ENCODE data around the gene TRAK1. TPM values are rescaled to one million over a fixed set of nuclear protein-coding genes. Genes with fewer than 3 reads are reported as not detected.

Gene TRAK1
- total RNA-seq, 1 donor from 2014 or later, result 36.8 TPM

- peaks cover 0 to 43% of the 10 kb centered on the region in 2 donors for H3K36me3 ChIP-seq
- no peak for DNase-seq (ENCODE audit: extremely low spot score in 2 of 2)
- TF ChIP-seq, protein P1, sequence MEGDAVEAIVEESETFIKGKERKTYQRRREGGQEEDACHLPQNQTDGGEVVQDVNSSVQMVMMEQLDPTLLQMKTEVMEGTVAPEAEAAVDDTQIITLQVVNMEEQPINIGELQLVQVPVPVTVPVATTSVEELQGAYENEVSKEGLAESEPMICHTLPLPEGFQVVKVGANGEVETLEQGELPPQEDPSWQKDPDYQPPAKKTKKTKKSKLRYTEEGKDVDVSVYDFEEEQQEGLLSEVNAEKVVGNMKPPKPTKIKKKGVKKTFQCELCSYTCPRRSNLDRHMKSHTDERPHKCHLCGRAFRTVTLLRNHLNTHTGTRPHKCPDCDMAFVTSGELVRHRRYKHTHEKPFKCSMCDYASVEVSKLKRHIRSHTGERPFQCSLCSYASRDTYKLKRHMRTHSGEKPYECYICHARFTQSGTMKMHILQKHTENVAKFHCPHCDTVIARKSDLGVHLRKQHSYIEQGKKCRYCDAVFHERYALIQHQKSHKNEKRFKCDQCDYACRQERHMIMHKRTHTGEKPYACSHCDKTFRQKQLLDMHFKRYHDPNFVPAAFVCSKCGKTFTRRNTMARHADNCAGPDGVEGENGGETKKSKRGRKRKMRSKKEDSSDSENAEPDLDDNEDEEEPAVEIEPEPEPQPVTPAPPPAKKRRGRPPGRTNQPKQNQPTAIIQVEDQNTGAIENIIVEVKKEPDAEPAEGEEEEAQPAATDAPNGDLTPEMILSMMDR (IDR thresholded peaks at IDR 0.05), result peak; percentile 34 to 62 (median 59)
- TF ChIP-seq POLR2AphosphoS5 (IDR thresholded peaks at IDR 0.05; ENCODE audit: insufficient read depth in 1 of 2, low read depth in 1 of 2) (no peak), POLR2A (IDR thresholded peaks at IDR 0.05) (no peak)
- intact Hi-C loops (cut with DNase I), result no loop called here
- H3K4me3 ChIP-seq, result no peak overlapping the region
- no peaks in the 10 kb centered on the region for H3K27me3 ChIP-seq
- H3K4me1 ChIP-seq, result no peaks in the 10 kb centered on the region
- no peak overlapping the region for H3K27ac ChIP-seq
- H3K9me3 ChIP-seq, result no peaks in the 10 kb centered on the region
Measured at GRCh38 chr3:42190701-42191442, 99.7 kb downstream of the TRAK1 start.

- Histone ChIP-seq H3K4me1 (no peaks in the 10 kb centered on the region), H3K27ac (no peak overlapping the region), H3K4me3 (no peak overlapping the region), H3K27me3 (no peaks in the 10 kb centered on the region), H3K9me3 (no peaks in the 10 kb centered on the region), H3K36me3 (peaks cover 0 to 45% of the 10 kb centered on the region in 2 donors)
- TF ChIP-seq, protein P1 (IDR thresholded peaks at IDR 0.05), result no peak
- TF ChIP-seq POLR2AphosphoS5 (IDR thresholded peaks at IDR 0.05; ENCODE audit: insufficient read depth in 1 of 2, low read depth in 1 of 2), result no peak
- TF ChIP-seq POLR2A (IDR thresholded peaks at IDR 0.05), result no peak
- no peak for DNase-seq (ENCODE audit: extremely low spot score in 2 of 2)
- intact Hi-C loops (cut with DNase I), result no loop called here
Measured at GRCh38 chr3:42191443-42191747, 100.2 kb downstream of the TRAK1 start.

- Histone ChIP-seq H3K4me1 (no peaks in the 10 kb centered on the region), H3K27me3 (no peaks in the 10 kb centered on the region), H3K9me3 (no peaks in the 10 kb centered on the region), H3K36me3 (peaks cover 0 to 50% of the 10 kb centered on the region in 2 donors), H3K4me3 (no peak overlapping the region), H3K27ac (no peak overlapping the region)
- TF ChIP-seq POLR2A (IDR thresholded peaks at IDR 0.05) (no peak), POLR2AphosphoS5 (IDR thresholded peaks at IDR 0.05; ENCODE audit: insufficient read depth in 1 of 2, low read depth in 1 of 2) (no peak)
- TF ChIP-seq, protein P1 (IDR thresholded peaks at IDR 0.05), result no peak
- DNase-seq (ENCODE audit: extremely low spot score in 2 of 2), result no peak
- intact Hi-C loops (cut with DNase I), result no loop called here
Measured at GRCh38 chr3:42192334-42193200, 101.4 kb downstream of the TRAK1 start.

DNA sequence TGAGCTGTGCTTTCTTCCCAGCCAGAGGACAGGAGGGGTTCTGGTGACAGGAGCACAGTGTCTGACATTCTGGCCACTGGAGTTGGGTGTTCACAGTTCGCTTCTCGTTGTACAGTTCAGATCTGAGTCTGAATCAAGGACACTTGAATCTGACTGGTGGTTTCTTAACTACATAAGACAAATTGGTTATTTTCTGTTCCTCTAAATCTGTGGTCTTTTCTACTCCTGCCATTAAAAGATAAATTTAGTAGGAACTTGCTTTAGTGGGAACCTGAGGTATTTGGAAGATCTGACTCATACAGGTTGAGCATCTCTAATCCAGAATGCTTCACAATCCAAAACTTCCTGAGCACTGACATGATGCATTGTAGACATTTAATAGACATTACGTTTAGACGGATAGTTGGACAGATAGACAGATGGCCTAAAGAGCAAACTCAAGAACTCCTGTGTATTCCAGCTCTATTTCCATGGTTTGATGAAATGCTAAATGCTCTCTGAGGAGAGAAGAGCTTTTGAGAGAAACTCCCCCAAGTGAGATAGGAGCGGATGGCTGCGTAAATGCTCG, 103.9 kb downstream of the TRAK1 start:
- no peak overlapping the region for H3K4me3 ChIP-seq
- H3K36me3 ChIP-seq, result peaks cover 0 to 62% of the 10 kb centered on the region in 2 donors
- H3K9me3 ChIP-seq, result no peaks in the 10 kb centered on the region
- no peaks in the 10 kb centered on the region for H3K4me1 ChIP-seq
- DNase-seq (ENCODE audit: extremely low spot score in 2 of 2), result no peak
- TF ChIP-seq POLR2AphosphoS5 (IDR thresholded peaks at IDR 0.05; ENCODE audit: insufficient read depth in 1 of 2, low read depth in 1 of 2) (no peak), POLR2A (IDR thresholded peaks at IDR 0.05) (no peak)
- TF ChIP-seq, protein P1 (IDR thresholded peaks at IDR 0.05), result no peak
- H3K27ac ChIP-seq, result no peak overlapping the region
- intact Hi-C loops (cut with DNase I), result no loop called here
- no peaks in the 10 kb centered on the region for H3K27me3 ChIP-seq

All from vagina (tissue), 2 donors.